ENCODE measurements around the gene ATOSB. TPM values are rescaled to one million over a fixed set of nuclear protein-coding genes. Genes with fewer than 3 reads are reported as not detected.
A peak's percentile ranks its signal among the peaks of the same experiment; 100 is the strongest.

The ATOSB gene
- total RNA-seq, 1 donor from 2014 or later: 4.7 TPM

DNA sequence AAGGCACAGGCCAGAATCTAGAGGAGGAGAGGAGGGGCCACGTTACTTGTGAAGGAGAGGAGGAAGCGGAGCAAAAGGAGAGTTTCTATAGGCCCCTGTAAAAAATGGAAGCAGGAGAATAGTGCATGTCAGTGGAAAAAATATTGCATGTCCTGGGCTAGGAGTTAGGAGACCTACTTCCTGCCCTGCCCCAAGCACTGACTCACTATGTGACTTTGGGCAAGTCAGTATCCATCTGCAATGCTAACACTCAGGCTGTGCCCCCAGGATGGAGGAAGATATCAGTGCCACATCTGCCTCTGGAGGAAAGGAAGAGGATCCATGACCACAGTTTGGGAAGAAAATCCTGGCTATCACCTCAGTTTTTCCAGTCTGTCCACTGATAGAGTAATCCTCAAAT lies 26.2 kb downstream of the ATOSB start:
- H3K27me3 ChIP-seq (ENCODE audit: control insufficient read depth in 3 of 3, insufficient read depth in 3 of 3, low read length in 3 of 3): no peaks in the 10 kb centered on the region
- no peaks in the 10 kb centered on the region for H3K9me3 ChIP-seq (ENCODE audit: control insufficient read depth in 3 of 3, low read length in 3 of 3)
- peaks cover 58 to 66% (median 61%) of the 10 kb centered on the region in 3 donors for H3K36me3 ChIP-seq (ENCODE audit: control insufficient read depth in 3 of 3, insufficient read depth in 3 of 3, low read length in 3 of 3)
- peaks cover 0 to 3% (median 0%) of the 10 kb centered on the region in 3 donors for H3K4me1 ChIP-seq (ENCODE audit: control insufficient read depth in 3 of 3, insufficient read depth in 3 of 3, low read length in 3 of 3)
- no peak overlapping the region for H3K27ac ChIP-seq (ENCODE audit: low read depth, low read length)
- H3K9ac ChIP-seq (ENCODE audit: low read depth in 1 of 3, low read length in 3 of 3): no peak overlapping the region
- no peak overlapping the region for H3K4me3 ChIP-seq (ENCODE audit: low read length in 3 of 3)

GRCh38 chr9:35085078-35085477 lies 30.6 kb downstream of the ATOSB start:
- H3K9ac ChIP-seq (ENCODE audit: low read depth in 1 of 3, low read length in 3 of 3): no peak overlapping the region
- no peak overlapping the region for H3K27ac ChIP-seq (ENCODE audit: low read depth, low read length)
- H3K4me3 ChIP-seq (ENCODE audit: low read length in 3 of 3): no peak overlapping the region
- peaks cover 3 to 5% (median 4%) of the 10 kb centered on the region in 3 donors for H3K4me1 ChIP-seq (ENCODE audit: control insufficient read depth in 3 of 3, insufficient read depth in 3 of 3, low read length in 3 of 3)
- H3K27me3 ChIP-seq (ENCODE audit: control insufficient read depth in 3 of 3, insufficient read depth in 3 of 3, low read length in 3 of 3): no peaks in the 10 kb centered on the region
- H3K9me3 ChIP-seq (ENCODE audit: control insufficient read depth in 3 of 3, low read length in 3 of 3): no peaks in the 10 kb centered on the region
- peaks cover 22 to 28% (median 28%) of the 10 kb centered on the region in 3 donors for H3K36me3 ChIP-seq (ENCODE audit: control insufficient read depth in 3 of 3, insufficient read depth in 3 of 3, low read length in 3 of 3)

GRCh38 chr9:35079426-35080341 lies 36.0 kb downstream of the ATOSB start, which contains the start of gene FANCG:
Gene FANCG (minus strand): TSS chr9:35079942. CDS start chr9:35079524, 418 bp downstream.
- H3K27ac ChIP-seq (ENCODE audit: low read depth, low read length): peak within 1 kb of the TSS; percentile 62
- H3K9ac ChIP-seq (ENCODE audit: low read depth in 1 of 3, low read length in 3 of 3): peak within 1 kb of the TSS; percentile 59 to 87 (median 81)
- H3K4me3 ChIP-seq (ENCODE audit: low read length in 3 of 3): peak within 1 kb of the TSS; percentile 86 to 94 (median 94)
- H3K9me3 ChIP-seq (ENCODE audit: control insufficient read depth in 3 of 3, low read length in 3 of 3): no peaks in the 10 kb centered on the region
- H3K36me3 ChIP-seq (ENCODE audit: control insufficient read depth in 3 of 3, insufficient read depth in 3 of 3, low read length in 3 of 3): peaks cover 1 to 8% (median 2%) of the 10 kb centered on the region in 3 donors
- no peaks in the 10 kb centered on the region for H3K27me3 ChIP-seq (ENCODE audit: control insufficient read depth in 3 of 3, insufficient read depth in 3 of 3, low read length in 3 of 3)
- peaks cover 17 to 25% (median 19%) of the 10 kb centered on the region in 3 donors for H3K4me1 ChIP-seq (ENCODE audit: control insufficient read depth in 3 of 3, insufficient read depth in 3 of 3, low read length in 3 of 3)

DNA sequence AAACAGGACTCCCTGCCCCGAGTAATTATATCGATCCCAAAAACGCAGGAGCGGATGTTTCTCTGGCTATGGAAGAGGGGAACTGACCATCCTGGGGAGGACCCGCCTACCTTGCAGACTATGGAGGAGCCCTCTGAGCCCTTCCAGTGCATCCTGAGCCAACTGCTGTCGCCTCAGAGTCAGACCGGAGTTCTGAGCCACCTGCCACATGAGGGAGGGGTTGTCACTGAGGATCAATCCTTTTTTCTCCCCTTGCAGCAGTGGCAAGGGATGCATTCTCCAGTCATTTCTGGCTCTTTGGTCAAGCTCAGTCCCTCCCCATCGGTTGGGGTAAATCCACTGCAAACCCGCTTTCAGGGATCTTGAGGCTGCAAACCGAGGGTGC lies 36.6 kb downstream of the ATOSB start:
- Histone ChIP-seq H3K27ac (ENCODE audit: low read depth, low read length) (peak overlapping the region; percentile 62), H3K9me3 (ENCODE audit: control insufficient read depth in 3 of 3, low read length in 3 of 3) (no peaks in the 10 kb centered on the region), H3K36me3 (ENCODE audit: control insufficient read depth in 3 of 3, insufficient read depth in 3 of 3, low read length in 3 of 3) (peaks cover 2 to 8% (median 5%) of the 10 kb centered on the region in 3 donors)

DNA sequence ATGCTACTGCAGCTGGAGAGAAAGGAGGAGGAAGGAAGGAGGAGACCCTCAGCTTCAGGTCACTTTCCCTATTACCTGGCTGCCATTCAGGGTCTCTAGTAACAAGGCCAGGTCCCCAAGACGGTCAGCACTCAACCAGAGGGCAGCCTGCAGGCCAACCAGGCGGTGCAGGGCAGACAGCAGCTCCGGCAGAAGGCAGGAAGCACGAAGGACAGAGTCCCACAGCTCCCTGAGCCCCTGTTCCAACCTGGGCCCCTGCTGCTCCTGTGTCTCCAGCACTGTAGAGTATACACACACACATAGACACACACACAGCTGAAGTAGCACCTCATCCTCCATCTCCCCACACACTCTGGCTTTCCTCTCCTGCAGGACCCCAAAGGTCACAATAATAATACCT lies 37.6 kb downstream of the ATOSB start:
- Histone ChIP-seq H3K4me3 (ENCODE audit: low read length in 3 of 3) (no peak overlapping the region), H3K4me1 (ENCODE audit: control insufficient read depth in 3 of 3, insufficient read depth in 3 of 3, low read length in 3 of 3) (peaks cover 19 to 25% (median 19%) of the 10 kb centered on the region in 3 donors), H3K9ac (ENCODE audit: low read depth in 1 of 3, low read length in 3 of 3) (peak overlapping the region in 2 of 3 donors; percentile 81 to 87), H3K9me3 (ENCODE audit: control insufficient read depth in 3 of 3, low read length in 3 of 3) (no peaks in the 10 kb centered on the region), H3K27me3 (ENCODE audit: control insufficient read depth in 3 of 3, insufficient read depth in 3 of 3, low read length in 3 of 3) (no peaks in the 10 kb centered on the region), H3K36me3 (ENCODE audit: control insufficient read depth in 3 of 3, insufficient read depth in 3 of 3, low read length in 3 of 3) (peaks cover 2 to 8% (median 5%) of the 10 kb centered on the region in 3 donors), H3K27ac (ENCODE audit: low read depth, low read length) (no peak overlapping the region)

More for the DNA sequence above, 36.6 kb downstream of the ATOSB start:
- H3K4me3 ChIP-seq (ENCODE audit: low read length in 3 of 3): peak overlapping the region; percentile 86 to 94 (median 94)
- peaks cover 17 to 25% (median 19%) of the 10 kb centered on the region in 3 donors for H3K4me1 ChIP-seq (ENCODE audit: control insufficient read depth in 3 of 3, insufficient read depth in 3 of 3, low read length in 3 of 3)
- no peaks in the 10 kb centered on the region for H3K27me3 ChIP-seq (ENCODE audit: control insufficient read depth in 3 of 3, insufficient read depth in 3 of 3, low read length in 3 of 3)
- H3K9ac ChIP-seq (ENCODE audit: low read depth in 1 of 3, low read length in 3 of 3): peak overlapping the region; percentile 59 to 87 (median 81)

DNA sequence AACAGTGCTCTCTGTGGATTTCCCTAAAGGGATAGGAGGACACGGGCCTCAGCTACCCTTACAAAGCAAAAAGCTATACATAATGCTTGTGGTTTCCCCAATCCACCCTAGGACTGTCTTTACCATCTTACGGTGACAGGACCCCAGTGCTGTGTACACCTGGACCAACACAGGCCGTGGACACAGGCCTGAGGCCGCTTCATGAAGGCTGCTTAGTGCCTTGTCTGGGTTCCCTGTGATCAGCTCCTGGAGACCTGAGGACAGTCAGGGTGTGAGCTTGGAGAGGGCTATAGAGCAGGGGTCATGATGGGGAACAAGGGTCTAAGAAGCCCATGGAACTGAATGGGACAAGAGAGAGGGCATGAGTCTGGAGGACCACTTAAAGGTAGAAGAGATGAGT lies 38.8 kb downstream of the ATOSB start:
- H3K27ac ChIP-seq (ENCODE audit: low read depth, low read length): no peak overlapping the region
- H3K27me3 ChIP-seq (ENCODE audit: control insufficient read depth in 3 of 3, insufficient read depth in 3 of 3, low read length in 3 of 3): no peaks in the 10 kb centered on the region
- H3K9ac ChIP-seq (ENCODE audit: low read depth in 1 of 3, low read length in 3 of 3): no peak overlapping the region
- no peaks in the 10 kb centered on the region for H3K9me3 ChIP-seq (ENCODE audit: control insufficient read depth in 3 of 3, low read length in 3 of 3)
- H3K4me3 ChIP-seq (ENCODE audit: low read length in 3 of 3): no peak overlapping the region
- H3K36me3 ChIP-seq (ENCODE audit: control insufficient read depth in 3 of 3, insufficient read depth in 3 of 3, low read length in 3 of 3): peaks cover 2 to 8% (median 5%) of the 10 kb centered on the region in 3 donors
- peaks cover 22 to 29% (median 22%) of the 10 kb centered on the region in 3 donors for H3K4me1 ChIP-seq (ENCODE audit: control insufficient read depth in 3 of 3, insufficient read depth in 3 of 3, low read length in 3 of 3)

- no peaks in the 10 kb centered on the region for H3K27me3 ChIP-seq (ENCODE audit: control insufficient read depth in 3 of 3, insufficient read depth in 3 of 3, low read length in 3 of 3)
- H3K4me3 ChIP-seq (ENCODE audit: low read length in 3 of 3): no peak overlapping the region
These were observed 40.3 kb downstream of the ATOSB start for GRCh38 chr9:35075358-35075757.

GRCh38 chr9:35074791-35075190 lies 40.9 kb downstream of the ATOSB start:
- H3K27me3 ChIP-seq (ENCODE audit: control insufficient read depth in 3 of 3, insufficient read depth in 3 of 3, low read length in 3 of 3): no peaks in the 10 kb centered on the region
- no peak overlapping the region for H3K27ac ChIP-seq (ENCODE audit: low read depth, low read length)
- no peak overlapping the region for H3K4me3 ChIP-seq (ENCODE audit: low read length in 3 of 3)
- H3K4me1 ChIP-seq (ENCODE audit: control insufficient read depth in 3 of 3, insufficient read depth in 3 of 3, low read length in 3 of 3): peaks cover 28 to 35% (median 35%) of the 10 kb centered on the region in 3 donors
- no peaks in the 10 kb centered on the region for H3K9me3 ChIP-seq (ENCODE audit: control insufficient read depth in 3 of 3, low read length in 3 of 3)
- H3K36me3 ChIP-seq (ENCODE audit: control insufficient read depth in 3 of 3, insufficient read depth in 3 of 3, low read length in 3 of 3): peaks cover 2 to 8% (median 5%) of the 10 kb centered on the region in 3 donors
- H3K9ac ChIP-seq (ENCODE audit: low read depth in 1 of 3, low read length in 3 of 3): no peak overlapping the region

More at GRCh38 chr9:35075358-35075757, 40.3 kb downstream of the ATOSB start:
- Histone ChIP-seq H3K36me3 (ENCODE audit: control insufficient read depth in 3 of 3, insufficient read depth in 3 of 3, low read length in 3 of 3) (peaks cover 2 to 8% (median 5%) of the 10 kb centered on the region in 3 donors), H3K4me1 (ENCODE audit: control insufficient read depth in 3 of 3, insufficient read depth in 3 of 3, low read length in 3 of 3) (peaks cover 26 to 34% (median 31%) of the 10 kb centered on the region in 3 donors), H3K9ac (ENCODE audit: low read depth in 1 of 3, low read length in 3 of 3) (peak overlapping the region in 1 of 3 donors; percentile 25), H3K9me3 (ENCODE audit: control insufficient read depth in 3 of 3, low read length in 3 of 3) (no peaks in the 10 kb centered on the region), H3K27ac (ENCODE audit: low read depth, low read length) (no peak overlapping the region)

GRCh38 chr9:35074141-35074540 lies 41.5 kb downstream of the ATOSB start:
- H3K27me3 ChIP-seq (ENCODE audit: control insufficient read depth in 3 of 3, insufficient read depth in 3 of 3, low read length in 3 of 3): no peaks in the 10 kb centered on the region
- peaks cover 2 to 8% (median 5%) of the 10 kb centered on the region in 3 donors for H3K36me3 ChIP-seq (ENCODE audit: control insufficient read depth in 3 of 3, insufficient read depth in 3 of 3, low read length in 3 of 3)
- H3K9me3 ChIP-seq (ENCODE audit: control insufficient read depth in 3 of 3, low read length in 3 of 3): no peaks in the 10 kb centered on the region
- H3K4me1 ChIP-seq (ENCODE audit: control insufficient read depth in 3 of 3, insufficient read depth in 3 of 3, low read length in 3 of 3): peaks cover 27 to 35% (median 34%) of the 10 kb centered on the region in 3 donors
- H3K27ac ChIP-seq (ENCODE audit: low read depth, low read length): no peak overlapping the region
- no peak overlapping the region for H3K4me3 ChIP-seq (ENCODE audit: low read length in 3 of 3)
- H3K9ac ChIP-seq (ENCODE audit: low read depth in 1 of 3, low read length in 3 of 3): no peak overlapping the region

DNA sequence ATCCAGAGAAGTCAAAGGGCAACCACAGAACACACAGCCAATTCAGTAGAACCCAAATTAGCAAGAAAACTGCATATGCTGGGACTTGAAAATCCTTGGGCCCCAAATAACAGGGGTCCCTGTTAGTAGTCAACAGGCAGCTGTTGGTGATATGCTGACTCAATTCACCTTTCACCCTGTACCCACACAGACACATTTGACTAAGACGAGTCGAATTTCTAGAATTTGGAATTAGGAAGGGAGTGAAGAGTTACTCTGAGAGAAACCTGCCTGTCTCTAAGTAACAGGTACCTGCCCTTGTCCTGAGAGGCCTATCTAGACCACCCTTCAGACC lies 42.4 kb downstream of the ATOSB start:
- peak overlapping the region; percentile 99 for H3K27ac ChIP-seq (ENCODE audit: low read depth, low read length)
- H3K4me3 ChIP-seq (ENCODE audit: low read length in 3 of 3): no peak overlapping the region
- no peak overlapping the region for H3K9ac ChIP-seq (ENCODE audit: low read depth in 1 of 3, low read length in 3 of 3)
- no peaks in the 10 kb centered on the region for H3K9me3 ChIP-seq (ENCODE audit: control insufficient read depth in 3 of 3, low read length in 3 of 3)
- peaks cover 29 to 35% (median 34%) of the 10 kb centered on the region in 3 donors for H3K4me1 ChIP-seq (ENCODE audit: control insufficient read depth in 3 of 3, insufficient read depth in 3 of 3, low read length in 3 of 3)
- no peaks in the 10 kb centered on the region for H3K27me3 ChIP-seq (ENCODE audit: control insufficient read depth in 3 of 3, insufficient read depth in 3 of 3, low read length in 3 of 3)
- peaks cover 2 to 9% (median 7%) of the 10 kb centered on the region in 3 donors for H3K36me3 ChIP-seq (ENCODE audit: control insufficient read depth in 3 of 3, insufficient read depth in 3 of 3, low read length in 3 of 3)

Data from skeletal muscle tissue (tissue), 4 donors.